Measurements from ENCODE around the gene PEAR1.
"Not testable (repeated sequence)": the region's sequence is repeated elsewhere in the genome, so short reads cannot be mapped to it uniquely, and the experiment has no call there.

Gene PEAR1

DNA sequence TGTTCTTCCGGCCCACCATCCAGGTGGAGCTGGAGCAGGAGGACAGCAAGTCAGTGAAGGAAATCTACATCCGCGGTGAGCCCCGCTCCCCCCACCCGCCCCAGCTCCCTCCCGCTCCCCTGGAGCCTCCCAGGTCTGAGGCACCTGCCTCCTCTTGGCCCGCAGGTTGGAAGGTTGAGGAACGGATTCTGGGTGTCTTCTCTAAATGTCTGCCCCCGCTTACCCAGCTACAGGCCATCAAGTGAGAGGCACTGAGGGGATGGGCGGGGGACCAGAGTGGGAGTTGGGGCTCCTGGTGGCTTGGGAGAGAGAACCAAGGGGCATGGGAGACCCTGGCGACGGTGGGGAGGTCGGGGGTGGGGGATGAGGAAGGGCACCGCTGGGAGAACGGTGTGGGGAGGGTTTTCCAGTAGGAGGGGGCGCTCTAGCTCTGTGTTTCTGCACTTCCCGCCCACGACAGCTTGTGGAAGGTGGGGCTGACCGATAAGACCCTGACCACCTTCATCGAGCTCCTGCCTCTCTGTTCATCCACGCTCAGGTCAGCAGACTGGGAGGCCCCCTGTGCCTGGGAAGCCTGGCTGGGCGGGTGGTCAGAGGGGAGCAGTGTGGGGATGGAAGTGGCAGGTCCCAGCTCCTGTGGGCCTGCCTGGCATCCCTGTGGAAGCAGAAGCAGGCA, 31.1 kb downstream of the PEAR1 start:
- in situ Hi-C loops (cut with HindIII; ENCODE audit: low sequenced_read_pairs) = no loop called here
- H3K4me3 ChIP-seq (ENCODE audit: low read depth, low read length) = no peak overlapping the region
- DNase-seq (ENCODE audit: low read depth, low spot score) = no peak
- TF ChIP-seq, protein P1, sequence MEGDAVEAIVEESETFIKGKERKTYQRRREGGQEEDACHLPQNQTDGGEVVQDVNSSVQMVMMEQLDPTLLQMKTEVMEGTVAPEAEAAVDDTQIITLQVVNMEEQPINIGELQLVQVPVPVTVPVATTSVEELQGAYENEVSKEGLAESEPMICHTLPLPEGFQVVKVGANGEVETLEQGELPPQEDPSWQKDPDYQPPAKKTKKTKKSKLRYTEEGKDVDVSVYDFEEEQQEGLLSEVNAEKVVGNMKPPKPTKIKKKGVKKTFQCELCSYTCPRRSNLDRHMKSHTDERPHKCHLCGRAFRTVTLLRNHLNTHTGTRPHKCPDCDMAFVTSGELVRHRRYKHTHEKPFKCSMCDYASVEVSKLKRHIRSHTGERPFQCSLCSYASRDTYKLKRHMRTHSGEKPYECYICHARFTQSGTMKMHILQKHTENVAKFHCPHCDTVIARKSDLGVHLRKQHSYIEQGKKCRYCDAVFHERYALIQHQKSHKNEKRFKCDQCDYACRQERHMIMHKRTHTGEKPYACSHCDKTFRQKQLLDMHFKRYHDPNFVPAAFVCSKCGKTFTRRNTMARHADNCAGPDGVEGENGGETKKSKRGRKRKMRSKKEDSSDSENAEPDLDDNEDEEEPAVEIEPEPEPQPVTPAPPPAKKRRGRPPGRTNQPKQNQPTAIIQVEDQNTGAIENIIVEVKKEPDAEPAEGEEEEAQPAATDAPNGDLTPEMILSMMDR (IDR thresholded peaks at IDR 0.05; ENCODE audit: low read depth, low read length) = no peak

- no peak for DNase-seq (ENCODE audit: low read depth, low spot score)
- TF ChIP-seq, protein P1 (IDR thresholded peaks at IDR 0.05; ENCODE audit: low read depth, low read length) = no peak
- H3K4me3 ChIP-seq (ENCODE audit: low read depth, low read length) = no peak overlapping the region
- in situ Hi-C loops (cut with HindIII; ENCODE audit: low sequenced_read_pairs) = no loop called here
Observed at GRCh38 chr1:156925154-156926010, 31.9 kb downstream of the PEAR1 start.

- TF ChIP-seq, protein P1 (IDR thresholded peaks at IDR 0.05; ENCODE audit: low read depth, low read length) = no peak
- in situ Hi-C loops (cut with HindIII; ENCODE audit: low sequenced_read_pairs) = no loop called here
- peak; percentile 83 for DNase-seq (ENCODE audit: low read depth, low spot score)
- H3K4me3 ChIP-seq (ENCODE audit: low read depth, low read length) = no peak overlapping the region
Observed at GRCh38 chr1:156926175-156926574, 32.7 kb downstream of the PEAR1 start.

- DNase-seq (ENCODE audit: low read depth, low spot score); in situ Hi-C loops (cut with HindIII; ENCODE audit: low sequenced_read_pairs); H3K4me3 ChIP-seq (ENCODE audit: low read depth, low read length): not testable (repeated sequence)
Observed at GRCh38 chr1:156926695-156927094, 33.2 kb downstream of the PEAR1 start.

DNA sequence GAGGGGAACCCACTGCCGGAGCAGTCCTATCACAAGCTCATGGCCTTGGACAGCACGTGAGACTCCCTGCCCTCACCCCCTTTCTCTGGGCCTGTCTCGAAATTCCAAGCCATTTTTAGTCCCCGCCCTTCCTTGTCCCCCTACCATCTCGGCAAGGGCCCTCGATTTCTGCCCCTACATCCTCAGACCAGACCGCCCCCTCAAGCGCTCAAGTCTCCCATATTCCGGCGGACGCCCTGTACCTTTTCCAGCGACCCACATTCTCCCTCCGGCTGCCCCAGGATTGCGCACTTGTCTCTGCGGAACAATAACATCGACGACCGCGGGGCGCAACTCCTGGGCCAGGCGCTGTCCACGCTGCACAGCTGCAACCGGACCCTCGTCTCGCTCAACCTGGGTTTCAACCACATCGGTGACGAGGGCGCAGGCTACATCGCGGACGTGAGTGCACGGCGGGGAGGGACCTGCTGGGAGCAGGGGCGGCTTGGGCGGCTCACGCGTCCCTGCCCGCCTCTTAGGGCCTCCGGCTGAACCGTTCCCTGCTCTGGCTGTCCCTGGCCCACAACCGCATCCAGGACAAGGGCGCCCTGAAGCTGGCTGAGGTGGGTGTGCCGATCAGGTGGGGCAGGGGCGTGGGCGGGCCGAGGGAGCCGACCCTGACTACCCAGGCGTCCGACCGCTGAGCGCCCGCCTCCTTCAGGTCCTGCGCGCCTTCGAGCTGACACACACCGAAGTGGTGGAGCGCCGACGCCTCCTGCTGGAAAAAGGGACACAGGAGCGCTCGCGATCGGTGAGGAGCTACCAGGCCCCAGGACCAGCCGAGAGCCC, 33.9 kb downstream of the PEAR1 start:
- peak; percentile 70 for DNase-seq (ENCODE audit: low read depth, low spot score)
- H3K4me3 ChIP-seq (ENCODE audit: low read depth, low read length) = peak overlapping the region; percentile 25
- TF ChIP-seq, protein P1 (IDR thresholded peaks at IDR 0.05; ENCODE audit: low read depth, low read length) = peak; percentile 77
- in situ Hi-C loops (cut with HindIII; ENCODE audit: low sequenced_read_pairs) = no loop called here

DNA sequence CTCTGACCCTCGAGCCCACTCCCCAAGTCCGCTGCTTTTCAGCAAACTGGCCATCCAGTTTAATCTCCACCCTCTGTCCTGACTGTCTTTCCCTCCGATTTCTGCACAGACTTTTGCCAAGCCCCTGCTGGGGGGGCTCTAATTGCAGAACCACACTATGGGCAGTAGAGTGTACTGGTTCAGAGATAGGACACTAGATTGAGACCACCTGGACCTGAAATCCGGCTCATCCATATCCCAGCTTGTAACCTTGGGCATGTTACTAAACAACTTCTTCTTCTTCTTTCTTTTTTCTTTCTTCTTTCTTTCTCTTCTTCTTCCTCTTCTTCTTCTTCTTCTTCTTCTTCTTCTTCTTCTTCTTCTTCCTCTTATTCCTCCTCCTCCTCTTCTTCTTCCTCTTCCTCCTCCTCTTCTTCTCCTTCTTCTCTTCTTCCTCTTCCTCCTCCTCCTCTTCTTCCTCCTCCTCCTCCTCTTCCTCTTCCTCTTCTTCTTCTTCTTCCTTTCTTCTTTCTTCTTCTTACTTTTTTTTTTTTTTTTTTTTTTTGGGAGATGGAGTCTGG, 34.6 kb downstream of the PEAR1 start:
- in situ Hi-C loops (cut with HindIII; ENCODE audit: low sequenced_read_pairs) = no loop called here
- DNase-seq (ENCODE audit: low read depth, low spot score) = no peak
- H3K4me3 ChIP-seq (ENCODE audit: low read depth, low read length) = no peak overlapping the region
- TF ChIP-seq, protein P1 (IDR thresholded peaks at IDR 0.05; ENCODE audit: low read depth, low read length) = no peak
